ENCODE measurements around the gene WBP2.

Gene WBP2

DNA sequence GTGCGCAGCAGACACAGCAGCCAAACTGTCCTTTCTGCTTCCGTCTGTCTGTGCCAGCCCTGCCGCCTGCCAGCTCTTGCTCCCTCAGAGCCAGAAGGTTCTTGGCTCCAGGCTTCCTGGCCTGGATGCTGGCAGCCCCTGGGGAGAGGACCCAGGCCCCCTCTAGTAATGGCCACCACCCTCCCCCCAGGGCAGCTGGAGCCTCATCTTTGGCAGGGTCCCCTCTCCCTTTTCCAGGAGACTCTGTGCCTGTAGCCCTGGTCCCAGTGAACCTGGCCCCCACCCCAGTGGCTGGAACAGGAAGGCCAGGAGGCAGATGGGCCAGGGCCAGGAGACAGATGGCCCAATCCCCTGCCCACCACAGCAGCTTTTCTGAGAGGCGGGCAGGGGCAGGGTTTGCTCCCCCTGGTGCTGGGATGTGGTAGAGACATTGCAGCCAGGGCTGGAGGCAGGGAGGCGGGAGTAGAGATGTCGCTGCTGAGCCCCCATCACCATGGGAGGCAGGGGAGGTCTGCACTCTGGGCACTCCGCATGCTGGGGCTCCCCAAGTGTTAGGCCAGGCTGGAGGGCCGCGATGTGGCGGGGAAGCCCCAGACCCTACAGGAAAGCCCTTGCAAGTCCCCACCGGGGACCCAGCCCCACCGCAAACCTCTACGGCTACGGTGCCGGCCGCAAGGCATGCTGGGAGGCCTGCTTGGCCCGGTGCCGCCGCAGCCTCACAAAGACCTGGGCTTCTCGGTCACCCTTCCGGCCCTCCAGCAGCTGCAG lies 27.6 kb downstream of the WBP2 start:
- DNase-seq (ENCODE audit: low read depth) = no peak

DNA sequence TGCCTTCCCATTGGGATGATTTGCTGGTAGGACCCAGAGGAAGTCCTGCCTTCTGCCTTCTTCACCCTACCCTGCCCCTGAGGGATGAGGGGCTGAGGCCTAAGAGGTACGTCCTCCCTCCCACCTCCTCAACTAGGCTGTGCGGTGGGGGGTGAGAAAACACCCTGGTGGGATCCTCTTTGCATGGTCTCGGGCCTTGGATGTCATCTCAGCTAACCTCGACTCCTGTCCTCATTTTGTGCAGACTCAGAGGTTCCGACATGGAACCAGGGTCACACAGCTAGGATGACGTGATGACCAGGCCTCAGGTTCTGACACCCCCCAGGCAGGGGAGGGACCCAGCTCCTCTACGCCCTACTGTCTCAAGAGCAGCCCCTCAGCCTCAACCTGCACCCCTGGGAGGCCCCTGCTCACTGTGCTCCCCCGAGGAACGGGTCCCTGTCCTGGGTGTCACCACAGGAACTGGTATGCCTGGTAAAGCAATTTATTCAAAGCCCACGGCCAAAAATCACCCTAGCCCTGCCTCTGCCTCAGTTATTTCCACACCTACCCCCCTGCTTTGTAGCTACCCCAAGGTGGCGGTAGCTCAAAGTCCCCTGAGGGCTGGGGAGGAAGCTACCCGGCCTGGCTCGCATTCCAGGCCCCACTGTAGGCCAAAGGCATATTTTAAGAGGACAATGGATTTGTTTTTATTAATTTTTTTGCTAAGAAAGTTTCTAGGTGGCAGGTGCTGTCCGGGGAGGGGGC lies 28.4 kb downstream of the WBP2 start:
- no peak for DNase-seq (ENCODE audit: low read depth)

DNA sequence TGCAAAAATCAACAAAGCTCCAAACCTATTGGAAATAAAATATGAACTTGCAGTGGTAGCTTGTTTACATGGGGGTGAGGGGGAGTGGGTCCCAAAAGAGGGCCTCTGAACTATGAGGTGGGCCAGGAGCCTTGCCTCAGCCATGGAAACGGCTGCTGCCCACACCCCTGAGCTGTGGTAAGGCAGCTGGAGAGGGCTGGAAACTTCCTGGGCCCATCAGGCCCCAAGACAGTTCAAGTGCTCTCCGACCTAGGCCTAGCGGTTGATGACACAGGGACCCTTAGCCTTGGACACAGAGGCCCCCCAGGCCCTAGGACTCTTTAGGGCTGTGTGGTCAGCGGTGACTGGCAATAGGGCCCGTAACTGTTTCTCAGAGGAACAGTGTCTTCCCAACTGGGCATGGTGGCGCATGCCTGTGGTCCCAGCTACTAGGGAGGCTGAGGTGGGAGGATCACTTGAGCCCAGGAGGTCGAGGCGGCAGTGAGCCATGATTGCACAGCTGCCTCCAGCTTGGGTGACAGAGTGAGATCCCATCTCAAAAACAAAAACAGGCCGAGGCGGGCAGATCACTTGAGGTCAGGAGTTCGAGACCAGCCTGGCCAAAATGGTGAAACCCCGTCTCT lies 29.3 kb downstream of the WBP2 start:
- DNase-seq (ENCODE audit: low read depth) = no peak

DNA sequence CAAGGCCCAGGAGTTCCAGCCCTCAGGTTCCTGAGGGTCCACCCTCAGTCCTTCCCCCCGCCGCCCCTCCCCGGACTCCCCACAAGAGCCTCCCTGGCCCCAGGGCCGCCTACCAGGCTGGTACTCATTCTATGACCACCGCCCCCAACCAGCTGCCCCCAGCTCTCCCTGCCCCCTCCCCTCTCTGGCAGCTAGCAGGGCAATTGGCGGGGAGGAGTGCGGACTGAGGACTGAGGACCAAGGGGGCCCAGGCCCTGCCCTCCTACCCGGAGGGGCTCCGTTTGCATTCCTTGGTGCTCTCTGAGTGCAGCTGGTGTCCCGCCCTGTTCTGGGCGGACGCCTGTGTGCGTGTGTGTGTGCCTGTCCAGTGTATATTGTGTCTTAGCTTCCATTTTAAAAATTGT lies 30.0 kb downstream of the WBP2 start:
- no peak for DNase-seq (ENCODE audit: low read depth)

DNA sequence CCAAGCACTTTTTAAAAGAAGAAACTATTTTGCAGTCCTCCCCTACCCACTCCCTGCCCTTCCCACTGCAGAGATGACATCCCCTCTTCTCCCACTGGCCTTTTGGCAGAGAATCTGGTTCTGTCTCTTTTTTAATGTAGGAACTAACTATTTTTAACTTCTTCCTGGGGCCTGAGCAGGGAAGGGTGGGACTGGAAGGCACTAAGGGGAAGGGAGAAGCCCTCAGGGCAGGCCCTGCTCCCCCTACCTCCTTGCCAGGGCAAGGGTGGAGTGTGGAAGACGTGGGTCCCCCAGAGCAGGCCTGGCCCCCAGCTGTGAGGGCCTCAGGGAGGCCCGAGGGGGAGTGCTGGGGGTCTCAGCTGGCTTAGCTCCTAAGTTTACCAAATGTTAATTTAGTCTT lies 30.5 kb downstream of the WBP2 start:
- no peak for DNase-seq (ENCODE audit: low read depth)

DNA sequence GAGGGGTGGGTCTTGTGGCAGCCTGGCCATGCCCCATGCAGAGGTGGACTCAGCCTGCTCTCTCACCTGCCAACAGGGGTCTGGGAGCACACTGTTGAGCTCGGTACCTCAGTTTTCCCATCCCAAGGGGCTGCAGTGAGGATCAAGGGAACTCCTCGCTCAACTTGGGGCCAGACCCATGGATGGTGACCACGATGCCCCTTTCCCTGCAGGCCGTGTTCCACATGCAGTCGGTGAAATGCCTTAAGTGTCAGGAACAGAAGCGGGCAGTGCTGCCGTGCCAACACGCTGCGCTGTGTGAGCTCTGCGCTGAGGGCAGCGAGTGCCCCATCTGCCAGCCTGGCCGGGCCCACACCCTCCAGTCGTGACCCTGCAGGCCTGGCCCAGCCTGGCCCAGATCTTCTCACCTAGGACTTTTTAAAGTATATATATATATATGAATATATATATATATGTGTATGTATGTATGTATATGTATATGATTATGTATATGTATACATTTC lies 31.0 kb downstream of the WBP2 start:
- no peak for DNase-seq (ENCODE audit: low read depth)

DNA sequence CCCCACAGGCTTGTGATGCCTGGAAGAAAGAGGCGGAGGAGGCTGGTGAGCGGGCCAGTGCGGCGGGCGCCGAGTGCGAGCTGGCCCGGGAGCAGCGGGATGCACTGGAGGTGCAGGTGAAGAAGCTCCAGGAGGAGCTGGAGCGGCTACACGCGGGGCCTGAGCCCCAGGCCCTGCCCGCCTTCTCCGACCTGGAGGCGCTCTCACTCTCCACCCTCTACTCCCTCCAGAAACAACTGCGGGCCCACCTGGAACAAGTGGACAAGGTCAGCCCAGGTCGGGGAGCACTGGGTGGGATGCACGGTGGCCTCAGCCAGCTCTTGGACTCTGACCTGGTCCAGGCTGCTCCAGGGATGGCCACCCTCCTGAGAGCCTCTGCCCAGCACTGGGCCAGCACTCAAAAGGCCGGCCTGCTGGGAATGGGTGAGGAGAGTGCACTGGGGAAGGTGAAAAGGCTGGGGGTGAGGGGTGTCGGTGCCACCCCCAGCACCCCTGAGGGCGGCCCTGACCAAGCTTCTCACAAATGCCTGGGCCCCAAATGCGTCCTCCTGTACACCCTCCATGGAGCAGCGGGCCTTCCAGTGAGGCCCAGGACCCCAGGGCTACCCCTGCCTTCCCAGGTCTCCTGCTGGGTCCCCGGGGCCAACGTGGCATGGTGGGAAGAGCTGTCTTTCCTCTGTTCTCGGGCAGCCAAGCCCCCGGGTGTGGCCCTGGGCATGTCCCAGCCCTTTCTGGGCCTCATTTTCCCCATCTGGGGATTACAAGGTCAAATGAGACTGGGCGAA lies 31.7 kb downstream of the WBP2 start:
- DNase-seq (ENCODE audit: low read depth) = no peak

DNA sequence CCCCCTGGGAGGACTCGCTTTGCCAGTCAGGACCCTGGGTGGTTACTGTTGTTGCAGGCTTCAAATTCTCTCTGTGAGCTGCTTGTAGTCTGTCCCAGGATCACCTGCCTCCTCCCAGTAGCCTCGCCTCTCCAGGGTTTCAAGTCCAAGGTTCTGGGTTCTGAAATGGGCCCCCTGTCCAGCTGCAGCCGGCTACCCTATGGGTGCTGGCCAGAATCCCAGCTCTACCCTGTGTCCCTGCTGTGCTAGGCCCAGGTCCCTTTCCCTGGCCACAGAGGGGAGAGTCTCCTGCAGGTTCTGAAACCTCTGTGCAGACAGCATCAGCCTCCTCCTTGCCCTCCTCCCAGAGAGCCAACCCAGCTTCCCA lies 32.4 kb downstream of the WBP2 start:
- no peak for DNase-seq (ENCODE audit: low read depth)

DNA sequence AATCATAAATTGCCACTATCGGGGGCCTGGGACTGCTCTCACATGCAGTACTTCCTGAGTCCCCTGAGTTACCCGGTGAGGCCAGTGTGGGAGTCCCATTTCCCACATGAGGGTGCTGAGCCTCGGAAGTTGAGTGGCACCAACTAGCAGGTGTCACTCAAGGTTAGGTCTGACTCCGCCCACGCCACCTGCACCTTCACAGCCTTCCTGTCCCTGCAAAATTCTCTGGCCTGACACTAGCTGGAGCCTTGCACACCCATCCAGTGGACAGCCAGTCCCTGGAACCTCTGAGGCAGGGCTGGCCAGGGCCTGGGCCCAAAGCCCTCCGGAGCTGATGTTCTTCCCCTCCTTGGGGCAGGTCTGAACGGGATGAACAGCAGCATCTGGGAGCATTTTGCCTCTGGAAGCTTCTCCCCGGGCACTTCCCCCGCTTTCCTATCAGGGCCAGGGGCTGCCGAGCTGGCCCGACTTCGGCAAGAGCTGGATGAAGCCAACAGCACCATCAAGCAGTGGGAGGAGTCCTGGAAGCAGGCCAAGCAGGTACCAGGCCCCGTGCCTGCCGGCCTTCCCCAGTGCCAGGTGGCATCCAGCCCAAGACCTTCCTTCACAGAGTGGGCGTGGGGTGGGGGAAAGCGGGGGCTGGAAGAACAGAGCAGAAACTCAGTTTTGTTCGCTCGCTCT lies 32.9 kb downstream of the WBP2 start:
- DNase-seq (ENCODE audit: low read depth) = no peak

DNA sequence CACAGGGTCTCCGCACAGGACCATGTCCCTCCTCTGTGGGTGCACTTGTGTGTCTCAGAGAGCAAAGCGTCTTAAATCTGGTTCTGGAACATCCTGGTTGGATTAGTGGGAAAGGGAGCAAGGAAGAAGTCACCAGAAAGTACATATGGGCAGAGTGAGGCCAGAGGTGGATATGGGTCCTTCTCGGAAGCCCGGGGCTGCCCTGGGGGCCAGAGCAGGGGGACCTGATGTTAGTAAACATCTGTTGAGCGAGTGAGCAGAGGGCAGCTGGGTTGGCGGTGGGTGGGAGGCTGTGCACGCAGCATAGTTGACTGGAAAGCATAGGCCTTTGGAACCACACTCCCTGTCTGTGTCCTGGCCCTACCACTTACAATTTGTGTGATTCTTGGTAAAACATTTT lies 33.6 kb downstream of the WBP2 start:
- DNase-seq (ENCODE audit: low read depth) = no peak

DNA sequence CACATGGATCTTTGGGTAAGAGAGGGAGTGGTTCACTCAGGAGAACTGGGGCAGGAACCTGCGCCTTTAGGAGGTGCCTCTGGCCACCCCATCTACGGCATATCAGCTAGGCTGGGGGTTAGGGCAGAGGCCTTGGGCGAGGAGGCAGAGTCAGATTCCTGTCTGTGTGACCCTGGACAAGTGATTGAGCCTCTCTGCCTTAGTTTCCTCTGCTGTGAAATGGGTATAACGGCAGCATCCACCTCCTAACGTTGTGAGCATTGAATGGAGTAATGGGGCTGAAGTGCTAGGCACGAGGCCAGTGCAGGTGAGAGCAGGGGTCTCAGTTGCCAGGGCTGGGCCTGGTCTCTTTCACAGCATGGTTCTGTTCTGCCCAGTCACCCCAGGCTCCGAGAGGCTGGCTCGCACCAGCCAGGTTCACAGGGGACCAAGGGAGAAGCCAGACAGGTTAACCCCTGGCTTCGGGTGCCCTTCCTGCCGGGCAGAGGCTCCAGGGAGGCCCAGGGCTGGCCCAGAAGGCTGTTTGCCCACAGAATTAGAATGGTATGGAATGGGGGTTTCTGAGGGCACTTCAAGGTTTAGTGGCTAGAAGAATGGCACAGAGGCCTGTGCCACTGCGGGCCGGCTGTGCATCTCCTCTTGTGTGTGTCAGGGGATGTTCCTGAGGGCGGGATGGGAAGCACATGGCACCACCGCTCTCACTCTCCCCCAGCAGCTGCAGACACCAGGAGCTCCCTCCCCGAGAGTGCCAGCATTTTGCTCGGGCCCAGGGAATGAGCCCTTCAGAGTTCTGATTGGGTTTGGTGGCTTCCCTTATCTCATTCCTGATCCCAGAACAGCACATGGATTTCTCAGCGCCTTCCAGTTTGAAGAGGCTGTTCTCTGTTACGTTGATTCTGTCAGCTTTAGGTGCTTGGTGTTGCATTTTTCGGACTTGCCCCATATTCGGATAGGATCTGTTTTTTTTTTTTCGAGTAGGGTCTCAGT lies 34.7 kb downstream of the WBP2 start:
- no peak for DNase-seq (ENCODE audit: low read depth)

DNA sequence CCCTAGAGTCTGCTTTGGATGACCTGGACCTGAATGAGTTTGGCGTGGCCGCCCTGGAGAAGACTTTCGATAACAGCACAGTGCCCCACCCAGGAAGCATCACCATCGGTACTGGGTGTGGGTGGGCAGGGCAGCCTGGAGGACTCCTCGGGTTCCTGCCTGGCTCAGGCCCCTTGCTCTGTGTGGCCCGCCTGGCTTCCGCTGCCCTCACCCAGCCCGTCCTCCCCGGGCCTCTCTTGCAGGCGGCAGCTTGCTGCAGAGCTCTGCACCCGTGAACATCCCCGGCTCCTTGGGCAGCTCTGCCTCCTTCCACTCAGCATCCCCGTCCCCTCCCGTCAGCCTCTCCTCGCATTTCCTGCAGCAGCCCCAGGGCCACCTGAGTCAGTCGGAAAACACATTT lies 35.5 kb downstream of the WBP2 start:
- no peak for DNase-seq (ENCODE audit: low read depth)

DNA sequence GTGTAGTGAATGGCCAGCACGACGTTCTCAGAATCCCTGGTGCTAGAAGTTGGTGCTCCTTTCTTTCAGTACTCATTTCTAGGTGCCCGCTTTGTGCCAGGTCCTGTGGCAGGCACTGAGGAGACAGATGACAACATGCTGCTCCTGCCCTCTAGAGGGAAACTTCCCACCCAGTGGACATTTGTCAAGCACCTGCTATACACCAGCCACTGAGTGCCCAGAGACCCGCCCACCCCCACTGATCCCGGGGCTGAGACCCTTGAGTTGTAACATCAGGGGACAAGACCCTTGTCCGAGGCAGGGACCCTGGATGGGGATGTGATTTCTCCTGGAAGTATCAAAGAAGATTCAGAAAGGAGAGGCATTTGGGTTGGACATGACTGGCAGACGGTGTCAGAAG lies 36.0 kb downstream of the WBP2 start:
- DNase-seq (ENCODE audit: low read depth) = no peak

DNA sequence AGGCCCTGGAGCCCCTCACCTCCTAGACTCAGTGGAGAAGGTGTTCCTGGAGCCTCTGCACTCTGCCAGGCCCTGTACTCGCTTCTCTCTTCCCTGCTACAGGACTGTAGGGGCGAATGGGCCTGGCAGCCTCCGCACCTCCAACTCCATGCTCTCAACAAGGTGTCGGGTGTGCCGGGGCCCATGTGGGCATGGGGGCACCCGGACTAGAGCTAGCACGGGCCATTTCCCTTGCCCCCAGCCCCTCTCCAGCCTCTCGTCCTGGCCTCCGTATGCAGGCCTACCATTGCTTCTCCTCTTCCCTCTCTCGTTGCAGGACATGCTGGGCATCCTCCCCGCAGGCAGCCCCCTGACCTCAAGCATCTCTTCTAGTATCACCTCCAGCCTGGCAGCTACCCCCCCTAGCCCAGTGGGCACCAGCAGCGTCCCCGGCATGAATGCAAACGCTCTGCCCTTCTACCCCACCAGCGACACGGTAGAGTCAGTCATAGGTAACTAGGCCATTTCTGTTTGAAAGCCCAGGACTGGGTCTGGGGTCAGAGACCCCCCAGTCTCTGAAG lies 36.7 kb downstream of the WBP2 start:
- DNase-seq (ENCODE audit: low read depth) = no peak

DNA sequence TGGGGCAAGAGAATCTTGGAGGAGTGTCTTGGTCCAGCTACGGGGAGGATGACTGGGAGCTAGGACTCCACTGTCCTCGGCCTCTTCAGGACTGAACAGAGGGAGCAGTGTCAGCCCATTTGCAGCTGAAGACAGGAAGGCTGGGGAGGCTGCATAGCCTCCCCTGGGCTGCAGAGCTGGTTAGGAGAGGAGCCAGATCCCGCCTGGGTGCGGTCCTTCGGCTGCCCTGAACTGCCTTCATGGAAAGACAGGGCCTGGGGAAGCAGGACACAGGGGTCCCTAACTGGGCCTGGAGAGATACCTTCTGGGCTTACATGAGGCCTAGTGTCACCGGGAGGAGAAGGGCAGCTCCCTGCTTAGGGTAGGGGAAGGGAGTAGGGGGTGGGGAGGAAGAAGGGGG lies 37.6 kb downstream of the WBP2 start:
- DNase-seq (ENCODE audit: low read depth) = no peak

DNA sequence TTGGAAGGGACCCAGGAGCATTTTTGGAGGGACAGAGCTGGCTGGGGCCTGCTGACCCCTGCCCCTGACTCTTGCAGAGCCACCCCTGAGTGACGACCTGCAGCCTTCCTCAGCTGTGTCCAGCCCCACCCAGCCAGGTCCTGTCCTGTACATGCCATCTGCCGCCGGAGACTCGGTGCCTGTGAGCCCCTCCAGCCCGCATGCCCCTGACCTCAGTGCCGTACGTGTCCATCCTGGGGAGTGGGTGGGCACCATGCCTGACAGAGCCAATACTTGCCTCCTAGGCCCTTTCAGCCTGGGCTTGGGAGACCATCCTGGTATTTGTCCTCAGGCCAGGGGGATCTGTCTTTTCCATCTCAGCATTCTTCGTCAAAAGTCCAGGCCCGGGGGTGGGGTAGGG lies 38.4 kb downstream of the WBP2 start:
- no peak for DNase-seq (ENCODE audit: low read depth)

DNA sequence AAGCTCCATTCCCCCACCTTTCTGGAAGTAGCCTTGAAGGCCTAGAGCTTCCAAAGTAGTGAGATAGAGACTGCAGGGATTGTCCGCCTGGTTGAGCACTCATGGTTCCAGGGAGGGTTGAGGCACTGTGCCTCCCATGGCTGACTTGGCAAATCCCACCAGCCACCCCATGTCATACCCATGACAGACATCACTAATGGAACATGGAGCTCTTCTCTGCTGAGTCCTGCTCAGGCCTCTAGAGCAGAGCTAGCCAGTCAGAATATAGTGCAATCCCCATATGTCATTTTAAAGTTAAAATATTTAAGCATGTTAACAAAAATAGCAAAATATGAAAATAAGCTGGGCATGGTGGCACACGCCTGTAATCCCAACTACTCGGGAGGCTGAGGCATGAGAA lies 39.7 kb downstream of the WBP2 start:
- DNase-seq (ENCODE audit: low read depth) = no peak

DNA sequence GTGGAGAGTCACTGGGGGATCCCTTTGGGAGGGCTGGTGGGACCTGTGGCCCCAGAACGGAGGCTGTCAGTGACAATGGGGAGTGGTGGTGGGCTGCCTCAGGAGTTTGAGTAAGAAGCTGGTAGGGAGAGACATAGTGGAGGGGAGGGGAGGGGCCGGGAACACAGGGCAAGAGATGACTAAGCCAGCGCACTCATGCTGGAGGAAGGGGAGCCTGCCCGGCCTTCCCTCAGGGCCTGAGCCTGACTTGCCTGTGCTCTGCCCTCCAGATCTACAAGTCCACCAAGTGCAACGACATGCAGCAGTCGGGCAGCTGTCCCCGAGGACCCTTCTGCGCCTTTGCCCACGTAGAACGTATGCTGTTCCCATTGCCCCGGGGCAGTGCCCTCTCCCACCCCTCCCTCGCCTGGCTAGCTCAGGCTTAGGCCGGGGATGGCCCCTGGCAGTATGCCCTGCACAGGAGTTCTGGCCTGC lies 40.2 kb downstream of the WBP2 start:
- no peak for DNase-seq (ENCODE audit: low read depth)

DNA sequence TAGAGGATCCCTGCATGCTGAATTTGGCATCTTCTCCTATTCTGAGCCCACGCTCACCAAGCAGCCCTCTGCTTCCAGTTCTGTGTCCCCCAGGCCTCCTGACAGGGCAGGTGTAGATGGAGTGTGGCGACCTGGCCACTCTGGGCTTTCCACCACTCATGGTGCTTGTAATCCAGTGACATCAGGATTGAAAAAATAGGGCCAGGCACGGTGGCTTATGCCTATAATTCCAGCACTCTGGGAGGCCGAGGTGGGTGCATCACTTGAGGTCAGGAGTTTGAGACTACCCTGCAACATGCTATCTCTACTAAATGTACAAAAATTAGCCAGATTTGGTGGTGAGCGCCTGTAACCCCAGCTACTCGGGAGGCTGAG lies 41.1 kb downstream of the WBP2 start:
- DNase-seq (ENCODE audit: low read depth) = no peak

Data from stimulated activated CD8-positive, alpha-beta memory T cell treated with anti-CD3 and anti-CD28 coated beads, Interleukin-15, amount 100 ng/mL, for 24 hours (primary cell).